Hematopoietic multipotent progenitor cell (in vitro differentiated cells): ENCODE data around the gene TBC1D30. TPM values are rescaled to one million over a fixed set of nuclear protein-coding genes. Genes with fewer than 3 reads are reported as not detected.

Experiments
- DNase-seq, 3 donors: peaks; one replicate each; pipeline ENCODE4 v3.0.0-alpha.2; 2011 to 2015; ENCODE audit warnings: low read depth in 2 of 3, low spot score in 2 of 3
- total RNA-seq: library from RNA; depleted of rRNA; stranded (reverse); fragments of >200 nt; gene quantifications from one replicate; pipeline ENCODE4 v1.2.3, GENCODE V29; 2012

TBC1D30 gene
- total RNA-seq, 1 donor = under 0.01 TPM

DNA sequence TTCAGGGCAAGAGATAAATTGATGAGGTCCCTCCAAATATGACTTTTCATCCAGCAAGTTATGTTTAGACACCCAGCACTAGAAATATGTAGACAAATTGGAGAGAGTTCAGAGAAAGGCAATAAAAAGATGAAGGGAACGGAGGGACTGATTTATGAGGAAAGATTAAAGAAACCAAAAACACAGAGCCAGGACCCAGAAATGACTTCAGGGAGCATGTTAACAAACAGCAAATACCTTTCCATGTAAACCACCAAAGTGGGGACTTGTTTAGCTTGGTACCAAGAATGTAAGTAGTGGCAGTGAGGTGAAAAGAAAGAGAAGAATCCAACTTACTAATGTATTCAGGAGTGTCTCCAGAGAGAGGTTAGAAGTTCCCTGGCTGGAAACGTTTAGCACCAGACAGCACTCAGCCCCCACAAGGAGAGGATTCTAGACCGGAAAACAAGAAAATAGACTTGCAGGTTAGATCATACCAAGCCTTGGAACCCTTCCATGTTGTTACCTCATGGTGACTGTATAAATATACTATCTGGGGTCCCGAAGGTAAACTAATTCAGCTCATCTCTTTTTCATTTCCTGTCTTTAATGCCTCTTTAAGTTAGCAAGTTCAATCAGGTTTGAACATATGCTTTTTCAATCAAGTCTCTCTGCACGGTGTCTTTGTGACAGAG, 79.2 kb downstream of the TBC1D30 start:
- no peak for DNase-seq

- DNase-seq = no peak
These were observed 82.7 kb downstream of the TBC1D30 start for GRCh38 chr12:64907097-64907496.

DNA sequence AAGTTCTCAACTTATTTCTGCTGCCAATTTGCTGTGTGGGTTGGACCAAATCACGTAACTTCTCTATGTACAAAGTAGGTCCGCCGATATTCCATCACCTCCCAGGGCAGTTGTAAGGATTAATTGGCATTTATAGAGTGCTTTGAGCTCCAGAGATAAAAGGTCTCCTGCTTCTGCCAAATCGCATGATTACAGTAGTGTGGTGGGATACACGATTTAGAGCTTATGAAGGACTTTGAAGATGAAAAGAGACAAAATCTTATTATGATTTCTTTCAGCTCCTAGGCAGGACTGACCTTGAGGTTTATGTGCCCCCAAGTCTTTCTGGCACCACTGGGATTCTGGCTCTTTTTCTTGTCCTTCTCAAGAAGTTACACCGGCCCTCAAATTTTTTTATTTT, 84.7 kb downstream of the TBC1D30 start:
- no peak for DNase-seq

GRCh38 chr12:64911081-64911480, 86.6 kb downstream of the TBC1D30 start:
- DNase-seq = no peak

DNA sequence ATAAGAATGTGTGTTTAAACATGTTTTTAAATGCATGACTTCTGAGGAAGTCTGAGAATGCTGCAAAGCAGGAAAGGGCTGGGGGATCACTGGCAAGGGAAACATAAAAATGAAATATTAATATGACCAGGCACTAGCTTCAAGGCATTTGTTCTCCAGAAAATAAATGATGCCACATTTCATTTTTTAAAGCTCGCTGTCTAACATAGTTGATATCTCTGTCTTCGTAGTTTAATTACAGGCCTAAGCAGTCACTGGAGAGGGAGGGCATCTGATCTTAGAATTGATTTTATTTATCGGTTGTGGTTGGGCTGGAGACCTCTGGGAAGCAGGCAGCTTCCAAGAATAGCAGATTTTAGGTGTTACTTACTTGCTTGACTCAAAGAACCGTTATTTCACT, 87.5 kb downstream of the TBC1D30 start:
- DNase-seq = no peak

DNA sequence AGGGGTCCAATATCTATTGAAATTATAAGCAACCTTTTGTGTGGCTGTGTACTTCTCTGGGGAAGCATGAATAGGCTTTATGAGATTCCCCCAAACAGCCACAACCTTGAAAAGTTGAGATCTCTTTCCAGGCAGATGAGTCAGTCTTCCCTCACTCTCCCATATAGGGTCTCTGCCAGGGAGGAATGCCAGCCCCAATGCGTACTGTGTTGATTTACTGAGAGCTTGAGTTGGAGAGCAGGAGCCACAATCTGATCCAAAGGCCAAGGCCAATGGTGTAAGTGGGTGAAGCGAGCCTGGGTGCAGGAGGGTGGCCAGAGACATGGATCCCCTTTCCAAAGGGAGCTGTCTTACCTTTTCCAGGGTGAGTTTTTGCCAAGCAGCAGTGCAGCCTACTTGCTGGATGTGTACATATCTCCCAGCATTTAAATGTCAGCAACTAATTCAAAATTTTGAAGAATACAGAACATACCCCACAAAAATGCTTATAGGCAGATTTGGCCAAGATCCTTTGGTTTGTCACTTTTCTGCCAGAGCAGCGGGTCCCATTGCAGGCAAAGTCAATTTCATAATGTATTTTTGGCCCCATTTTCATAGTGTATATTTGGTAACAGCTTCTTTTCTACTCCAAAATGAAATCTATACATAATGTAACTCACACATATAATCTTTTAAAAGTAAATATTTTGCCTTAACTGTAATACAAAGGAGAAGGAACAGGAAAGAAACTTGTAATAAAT, 88.2 kb downstream of the TBC1D30 start:
- DNase-seq = no peak

DNA sequence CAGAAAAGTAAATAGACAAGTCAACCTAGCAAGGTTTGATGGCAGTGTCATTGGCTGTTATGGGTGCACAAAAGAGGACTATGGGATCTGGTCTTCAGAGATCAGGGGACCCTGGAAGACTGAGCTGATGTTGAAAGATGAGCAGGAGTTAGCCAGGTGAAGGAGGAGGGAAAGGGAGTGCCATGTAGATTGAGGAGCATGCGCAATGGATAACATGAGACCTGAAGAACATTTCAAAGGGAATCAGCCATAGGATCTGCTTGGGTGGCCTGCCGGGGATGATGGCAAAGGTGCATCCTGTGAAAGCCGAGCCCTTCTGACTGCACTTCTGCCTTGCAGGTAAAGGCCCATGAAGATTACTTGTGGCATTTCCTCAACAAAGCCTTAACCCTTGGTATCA, 90.8 kb downstream of the TBC1D30 start:
- no peak for DNase-seq

GRCh38 chr12:64916411-64917261, 92.2 kb downstream of the TBC1D30 start:
- DNase-seq = no peak

DNA sequence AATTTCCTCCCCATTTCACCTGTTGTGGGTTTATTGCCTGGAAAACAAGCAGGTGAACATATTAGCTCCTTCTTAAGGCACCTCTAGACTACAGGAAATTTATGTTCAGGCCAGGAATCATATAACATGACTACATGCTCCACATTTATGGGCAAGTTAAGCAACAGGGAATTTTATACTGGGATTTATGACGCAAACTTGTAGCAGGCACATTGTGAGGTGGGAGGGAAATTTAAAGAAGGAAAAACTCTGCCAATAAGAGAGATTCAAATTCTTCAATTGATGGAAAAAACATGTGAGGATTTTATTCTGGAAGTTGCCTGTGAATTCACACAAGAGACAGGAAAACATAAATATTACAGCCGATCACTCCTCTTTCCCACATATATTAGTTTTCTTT, 93.9 kb downstream of the TBC1D30 start:
- no peak for DNase-seq

DNA sequence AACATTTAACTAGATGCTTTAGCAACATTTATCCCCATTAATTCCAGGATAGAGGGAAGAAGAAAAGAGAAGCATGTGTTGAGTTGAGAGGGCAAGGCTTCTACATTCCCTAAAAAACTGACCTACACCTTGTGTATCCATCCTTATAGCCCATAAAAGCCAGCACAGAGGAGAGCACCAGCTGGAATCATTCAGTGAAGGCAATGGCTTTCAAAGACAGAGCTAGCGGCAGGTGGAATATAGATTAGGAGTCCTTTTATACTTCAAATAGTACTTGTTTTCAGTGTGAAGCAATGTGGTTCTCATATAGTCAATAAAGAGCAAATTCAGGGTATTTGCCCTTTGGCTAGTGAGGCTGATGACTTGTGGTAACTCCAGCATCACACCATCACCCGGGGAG, 94.4 kb downstream of the TBC1D30 start:
- DNase-seq = no peak

GRCh38 chr12:64922853-64923252, 98.4 kb downstream of the TBC1D30 start:
- DNase-seq = no peak

GRCh38 chr12:64923536-64923935, 99.1 kb downstream of the TBC1D30 start:
- peak in 1 of 3 donors; percentile 21 for DNase-seq

Other genes starting within 250 kb of the TBC1D30 start
- gene RASSF3, start 214.2 kb upstream of the TBC1D30 start, total RNA-seq = 12.9 TPM
- gene GNS, start 65.2 kb upstream of the TBC1D30 start, total RNA-seq = 33.1 TPM